ENCODE data around the gene PARD6A.

The PARD6A gene

GRCh38 chr16:67666032-67666551 is 5.3 kb downstream of the PARD6A start:
- DNase-seq (ENCODE audit: extremely low spot score, insufficient read length, low read depth) (no peak), FAIRE-seq (no peak)

DNA sequence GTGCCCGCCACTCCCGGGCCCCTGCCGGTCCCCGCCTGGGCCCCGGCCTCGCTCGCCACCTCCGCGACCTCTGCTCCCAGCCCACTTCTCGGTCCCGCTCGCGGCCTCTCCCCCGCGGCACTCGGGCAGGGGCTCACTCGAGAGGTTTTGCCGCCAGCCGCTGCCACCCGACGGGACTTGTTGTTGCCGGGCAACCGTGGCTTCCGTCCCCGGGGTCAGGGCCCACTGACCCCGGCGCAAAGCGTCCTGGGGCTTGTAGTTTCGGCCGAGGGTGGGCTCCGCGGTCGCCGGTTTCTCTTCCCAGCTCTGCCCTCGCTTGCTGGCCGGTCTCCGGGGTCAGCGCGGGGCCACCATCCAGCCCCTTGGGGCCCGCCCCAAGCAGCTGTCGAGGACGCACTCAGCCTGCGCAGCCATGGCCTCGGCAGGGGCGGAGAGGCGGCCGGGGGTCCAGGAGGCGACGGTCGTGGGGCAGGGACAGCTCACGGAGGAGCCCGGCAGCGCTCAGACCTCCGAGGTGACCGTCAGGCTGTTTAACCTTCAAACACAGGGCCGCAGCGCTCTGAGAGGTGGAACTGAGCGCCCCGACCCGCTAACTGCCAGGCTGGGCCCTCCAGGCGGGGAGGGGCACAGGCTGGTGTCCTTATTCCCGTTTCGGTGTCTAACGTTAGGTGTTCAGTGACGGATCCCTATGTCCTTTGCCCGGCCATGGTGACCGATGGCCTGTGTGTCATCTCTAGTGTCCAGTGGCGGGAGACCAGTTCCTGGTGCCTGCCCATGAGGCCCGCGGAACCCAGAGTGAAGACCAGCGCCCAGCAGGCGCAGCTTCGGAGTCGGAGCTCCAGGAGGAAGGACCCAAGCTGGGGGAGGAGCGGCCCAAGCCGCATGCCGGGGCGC is 6.0 kb downstream of the PARD6A start, which contains the start of the genes C16orf86 and ENKD1:
Gene C16orf86 (plus strand): TSS at position 256 of the 894 bp plus-strand sequence. CDS start 157 bp downstream, at position 413.
Gene ENKD1 (minus strand): TSS at position 192 of the 894 bp plus-strand sequence. CDS start 308 bp downstream, outside the sequence.
- DNase-seq (ENCODE audit: extremely low spot score, insufficient read length, low read depth) (peak; percentile 84), FAIRE-seq (peak; percentile 86)

GRCh38 chr16:67667453-67667816 is 6.7 kb downstream of the PARD6A start:
- no peak for DNase-seq (ENCODE audit: extremely low spot score, insufficient read length, low read depth)
- FAIRE-seq = no peak

DNA sequence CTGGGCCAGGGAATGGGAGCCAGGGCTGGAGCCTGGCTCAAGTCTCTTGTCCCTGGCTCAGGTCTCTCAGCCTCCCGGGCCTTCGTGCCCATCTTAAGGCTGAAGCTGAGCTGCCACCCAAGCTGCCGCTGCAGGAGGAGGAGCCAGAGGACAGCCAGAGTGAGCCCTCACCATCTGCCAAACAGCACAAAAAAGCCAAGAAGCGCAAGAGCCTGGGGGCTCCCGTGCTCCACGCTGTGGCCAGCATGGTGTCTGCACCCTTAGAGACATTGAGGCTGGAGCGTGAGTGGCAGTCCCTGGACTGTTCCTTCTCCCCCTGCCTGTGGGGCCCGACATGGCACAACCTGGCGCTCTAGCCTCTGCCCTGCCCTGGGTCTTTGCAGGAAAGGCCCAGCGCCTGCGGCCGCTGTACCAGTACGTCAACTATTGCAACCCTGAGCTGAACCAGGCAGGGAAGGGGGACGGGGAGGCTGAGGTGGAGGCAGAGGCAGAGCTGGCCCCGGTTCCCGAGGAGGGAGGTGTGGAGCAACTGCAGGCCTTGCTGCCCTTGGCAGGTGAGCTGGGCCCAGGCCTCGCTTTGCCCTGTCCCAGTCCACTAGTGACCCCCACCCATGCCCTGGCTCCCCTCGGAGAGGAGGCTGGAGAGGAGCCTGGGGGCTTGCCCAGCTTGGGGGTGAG is 7.2 kb downstream of the PARD6A start:
- DNase-seq (ENCODE audit: extremely low spot score, insufficient read length, low read depth) (peak; percentile 81), FAIRE-seq (peak; percentile 95)

DNA sequence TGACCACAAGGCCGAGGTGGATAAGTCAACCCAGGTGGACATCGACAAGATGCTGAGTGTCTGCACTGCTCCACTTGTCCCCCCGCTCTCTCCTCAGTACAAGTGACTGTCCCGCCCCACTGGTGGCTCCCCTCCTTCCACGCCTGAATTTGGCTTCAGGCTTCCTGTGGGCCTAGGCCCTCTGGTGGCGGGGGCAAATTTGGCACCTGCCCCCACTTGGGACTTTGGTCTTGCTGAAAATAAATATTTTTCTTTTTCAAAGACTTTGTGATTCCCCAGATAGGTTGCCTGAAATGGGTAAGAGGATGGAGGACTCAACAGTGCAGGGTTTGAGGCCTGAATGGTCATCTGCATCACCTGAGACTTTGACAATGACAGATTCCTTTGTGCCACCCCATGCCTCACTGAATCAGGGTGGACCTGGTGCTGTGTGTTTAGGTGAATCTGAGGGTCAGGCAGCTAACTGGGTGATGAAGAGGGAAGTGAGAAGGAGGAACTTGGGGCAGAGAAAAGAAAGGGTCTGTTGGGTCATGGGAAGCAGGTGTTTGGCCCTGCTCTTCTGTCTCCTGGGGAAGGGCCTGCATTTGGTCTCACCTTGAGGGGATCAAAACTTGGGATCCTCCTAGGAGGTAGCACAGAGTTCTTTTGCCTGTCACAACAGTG is 7.9 kb downstream of the PARD6A start:
- FAIRE-seq = no peak
- no peak for DNase-seq (ENCODE audit: extremely low spot score, insufficient read length, low read depth)

DNA sequence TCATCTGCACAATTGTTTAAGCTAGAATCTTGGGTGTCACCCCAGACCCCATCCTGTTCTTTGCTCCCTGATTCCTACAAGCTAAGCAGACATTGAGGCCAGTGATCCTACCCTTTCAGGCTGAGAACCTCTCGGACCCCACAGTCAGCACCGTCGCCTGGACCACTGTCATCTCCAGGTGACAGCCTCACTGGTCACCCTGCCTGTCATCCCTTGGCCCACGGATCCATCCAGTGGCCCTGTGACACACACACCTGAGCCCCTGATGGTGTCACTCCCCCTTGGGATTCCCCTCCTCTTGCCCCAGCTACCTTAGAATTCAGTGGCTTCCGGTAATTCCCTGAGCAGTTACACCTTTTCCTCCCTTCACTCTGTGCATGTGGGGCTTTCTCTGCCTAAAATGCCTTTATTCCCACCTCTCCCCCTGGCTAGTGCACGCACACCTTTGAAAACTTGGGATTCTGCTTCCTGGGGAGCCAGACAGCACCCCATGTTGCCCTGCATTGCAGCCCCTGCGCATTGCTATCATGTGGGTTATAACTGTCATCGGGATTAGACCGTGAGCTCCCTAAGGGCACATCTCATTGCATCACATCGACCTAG is 8.8 kb downstream of the PARD6A start:
- DNase-seq (ENCODE audit: extremely low spot score, insufficient read length, low read depth) (no peak), FAIRE-seq (no peak)

DNA sequence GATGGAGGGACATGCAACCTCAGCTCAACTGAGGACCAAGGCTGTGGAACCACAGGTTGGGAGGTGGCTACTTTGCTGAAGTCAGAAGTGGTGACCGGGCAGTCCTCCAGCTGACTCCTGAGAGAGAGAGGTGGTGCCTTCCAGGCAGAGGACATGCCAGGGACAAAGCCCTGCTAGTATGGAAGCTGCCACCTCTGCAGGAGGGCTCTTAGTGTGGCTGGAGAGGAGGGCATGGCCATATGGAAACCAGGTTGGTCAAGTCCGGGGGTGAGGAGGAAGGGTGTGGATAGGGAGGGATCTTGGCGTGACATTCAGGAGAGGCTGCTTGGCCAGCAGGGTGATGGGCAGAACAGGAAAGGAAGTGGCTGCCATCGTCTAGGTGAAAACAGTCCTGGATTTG is 11.5 kb downstream of the PARD6A start:
- FAIRE-seq = no peak
- no peak for DNase-seq (ENCODE audit: extremely low spot score, insufficient read length, low read depth)

GRCh38 chr16:67672739-67673662 is 12.2 kb downstream of the PARD6A start:
- peak; percentile 80 for DNase-seq (ENCODE audit: extremely low spot score, insufficient read length, low read depth)
- FAIRE-seq = peak; percentile 89

DNA sequence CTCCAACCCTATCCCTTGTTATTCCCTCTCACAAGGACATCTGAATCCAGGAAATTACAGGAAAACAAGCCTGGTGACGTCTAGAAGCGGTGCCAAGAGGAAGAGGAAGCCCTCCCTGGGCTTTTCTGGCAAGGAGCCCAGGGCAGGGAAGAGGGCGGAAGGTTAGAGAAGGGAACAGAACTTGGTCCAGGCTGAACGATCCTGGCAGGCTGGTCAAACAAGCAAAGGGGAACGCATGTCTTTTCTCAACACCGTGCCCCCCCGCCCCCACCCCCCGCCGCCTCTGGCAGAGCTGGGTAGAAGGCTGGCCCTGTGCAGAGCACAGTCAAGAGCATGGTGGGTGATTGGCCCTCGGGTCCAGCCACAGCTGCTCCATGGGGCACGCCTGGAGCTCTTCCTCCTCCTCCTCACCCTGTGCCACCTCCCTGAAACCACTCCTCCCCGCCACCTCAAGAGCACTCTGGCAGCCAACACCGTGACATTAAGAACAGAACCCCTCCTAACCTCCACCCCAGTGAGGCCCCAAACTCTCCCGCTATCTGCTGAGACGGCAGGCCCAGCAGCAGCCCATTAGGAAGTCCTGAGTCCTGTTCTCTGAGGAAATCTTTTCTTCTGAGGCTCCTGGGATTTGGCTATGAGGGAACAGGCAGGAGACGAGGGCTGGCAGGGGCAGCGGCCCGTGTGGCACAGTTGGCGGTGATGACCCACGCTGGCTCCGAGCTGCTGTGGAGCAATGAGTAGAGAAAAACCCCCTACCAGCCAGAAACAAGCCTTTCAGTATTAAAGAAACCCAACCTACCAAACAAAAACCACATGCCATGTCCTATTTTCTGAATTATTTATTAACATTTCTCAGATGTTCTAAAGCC is 13.2 kb downstream of the PARD6A start:
- FAIRE-seq (no peak), DNase-seq (ENCODE audit: extremely low spot score, insufficient read length, low read depth) (no peak)

DNA sequence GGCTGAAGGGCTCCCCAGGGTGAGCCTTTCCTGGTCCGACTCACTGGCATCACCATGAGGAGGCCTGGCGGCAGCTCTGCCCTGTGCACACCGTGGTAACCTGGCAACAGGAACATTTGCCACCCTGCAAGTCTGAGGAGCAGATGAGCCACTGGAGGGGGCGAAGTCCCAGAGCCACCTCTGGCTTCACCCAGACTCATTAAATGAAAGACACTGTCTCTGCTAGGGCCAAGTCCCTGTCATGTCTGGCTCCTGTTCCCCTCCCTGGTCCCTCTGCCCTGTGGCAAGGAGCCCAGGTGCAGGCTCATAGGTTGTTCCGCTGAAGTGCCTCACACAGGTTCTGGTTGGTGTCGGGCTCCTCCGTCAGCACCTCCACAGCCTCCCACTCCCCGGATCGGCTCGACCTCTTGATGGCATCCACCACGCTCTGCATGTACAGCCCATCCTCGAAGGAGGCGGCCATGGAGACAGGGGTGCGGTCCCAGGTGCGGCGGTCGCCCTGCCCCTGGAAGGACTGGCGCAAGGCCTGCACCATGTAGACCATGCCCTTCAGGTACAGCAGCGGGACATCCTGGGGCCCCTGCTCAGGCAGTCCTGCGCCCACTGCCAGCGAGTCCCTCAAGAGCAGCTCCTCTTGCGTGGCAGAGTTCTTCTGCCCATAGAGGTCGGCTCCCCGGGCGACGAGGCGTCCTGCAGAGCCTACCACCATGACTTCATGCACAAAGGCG is 14.3 kb downstream of the PARD6A start:
- DNase-seq (ENCODE audit: extremely low spot score, insufficient read length, low read depth) (no peak), FAIRE-seq (no peak)

DNA sequence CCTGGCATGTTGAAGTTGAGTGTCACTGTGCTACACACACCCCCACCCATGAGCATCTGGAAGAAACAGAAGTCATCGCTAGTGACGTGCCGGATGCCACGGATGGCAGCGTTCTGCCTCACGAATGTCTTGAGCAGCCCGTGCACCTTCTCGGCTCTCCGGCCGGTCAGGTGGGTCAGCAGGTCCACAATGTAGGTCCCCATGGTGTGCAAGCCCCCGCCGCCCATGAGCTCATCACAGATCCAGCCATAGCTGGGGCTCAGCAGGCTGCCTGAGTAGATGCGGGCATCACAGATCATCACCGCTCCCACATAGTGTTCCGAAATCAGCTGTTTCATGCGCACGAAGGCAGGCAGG is 14.8 kb downstream of the PARD6A start:
- DNase-seq (ENCODE audit: extremely low spot score, insufficient read length, low read depth) = no peak

DNA sequence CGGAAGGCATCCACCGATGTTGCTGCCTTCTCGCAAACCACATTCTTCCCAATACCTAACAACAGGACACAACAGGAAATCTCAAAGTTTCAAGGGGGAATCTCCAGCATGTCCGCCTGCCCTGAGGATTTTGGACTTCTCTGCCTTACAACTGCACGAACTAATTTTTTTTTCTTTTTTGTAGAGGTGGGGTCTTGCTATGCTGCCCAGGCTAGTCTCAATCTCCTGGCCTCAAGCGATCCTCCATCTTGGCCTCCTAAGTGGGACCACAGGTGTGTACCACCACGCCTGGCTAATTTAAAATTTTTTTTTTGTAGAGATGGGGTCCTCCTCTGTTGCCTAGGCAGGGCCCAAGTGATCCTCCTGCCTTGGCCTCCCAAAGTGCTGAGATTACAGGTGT is 15.2 kb downstream of the PARD6A start:
- FAIRE-seq = no peak
- DNase-seq (ENCODE audit: extremely low spot score, insufficient read length, low read depth) = no peak

More for the DNA sequence above, 14.8 kb downstream of the PARD6A start:
- no peak for FAIRE-seq

- no peak for FAIRE-seq
- no peak for DNase-seq (ENCODE audit: extremely low spot score, insufficient read length, low read depth)
Measured at GRCh38 chr16:67676516-67676915, 15.8 kb downstream of the PARD6A start.

- FAIRE-seq = no peak
- no peak for DNase-seq (ENCODE audit: extremely low spot score, insufficient read length, low read depth)
Measured at GRCh38 chr16:67676939-67677338, 16.2 kb downstream of the PARD6A start.

DNA sequence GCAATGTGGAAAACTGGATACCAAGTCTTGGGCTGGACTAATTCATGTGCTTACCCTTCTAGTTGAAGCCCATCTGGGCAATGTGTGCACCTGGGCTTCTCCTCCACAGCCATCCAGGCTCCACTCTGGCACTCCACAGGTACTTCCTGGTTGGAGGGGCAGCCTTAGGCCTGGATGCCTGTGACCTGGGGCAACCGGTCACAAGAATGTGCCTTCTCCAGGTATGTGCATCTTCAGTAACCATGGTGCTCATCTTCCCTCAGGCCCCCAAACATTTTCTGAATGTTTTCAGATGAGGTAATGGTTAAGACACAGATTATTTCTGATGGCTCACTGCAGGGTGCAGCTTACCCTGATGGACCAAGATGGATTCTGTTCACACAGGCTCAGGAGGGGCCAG is 17.0 kb downstream of the PARD6A start:
- no peak for FAIRE-seq
- DNase-seq (ENCODE audit: extremely low spot score, insufficient read length, low read depth) = no peak

- DNase-seq (ENCODE audit: extremely low spot score, insufficient read length, low read depth) (no peak), FAIRE-seq (no peak)
Measured at GRCh38 chr16:67678354-67679023, 17.7 kb downstream of the PARD6A start.

All from GM18507 (cell line).